Measurements from ENCODE around the gene ADAP1.
"Not testable (repeated sequence)": the region's sequence is repeated elsewhere in the genome, so short reads cannot be mapped to it uniquely, and the experiment has no call there.

The ADAP1 gene

DNA sequence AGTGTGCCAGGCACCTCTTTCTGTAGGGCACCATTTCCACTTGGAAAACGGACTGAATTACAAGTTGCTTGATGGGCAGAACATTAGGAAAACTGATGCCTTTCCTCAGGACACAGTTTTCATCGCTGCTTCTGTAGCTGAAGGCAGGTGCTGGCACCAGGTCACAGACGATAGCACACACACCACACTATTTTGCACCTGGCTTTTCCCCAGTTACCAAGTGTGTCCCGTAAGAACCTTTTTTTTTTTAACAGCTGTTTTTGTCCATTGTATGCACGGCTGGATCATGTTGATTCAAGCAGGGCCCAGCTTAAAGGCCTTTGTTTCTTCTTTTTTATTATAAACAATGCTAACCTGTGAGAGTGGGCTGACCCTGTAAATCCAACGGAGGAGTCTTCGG is 79.4 kb downstream of the ADAP1 start:
- Histone ChIP-seq H3K4me1 (ENCODE audit: insufficient read depth, insufficient read length) (peaks cover 2% of the 10 kb centered on the region), H3K27me3 (ENCODE audit: insufficient read depth, insufficient read length) (no peaks in the 10 kb centered on the region), H3K9ac (ENCODE audit: insufficient read length, low read depth) (peak overlapping the region; percentile 47), H3K9me3 (ENCODE audit: insufficient read depth, low read length) (peaks cover 4% of the 10 kb centered on the region; the same call in 1 of the 2 replicates), H3K4me3 (ENCODE audit: insufficient read length, low read depth) (no peak overlapping the region), H3K36me3 (ENCODE audit: insufficient read depth, insufficient read length, low read length) (peaks cover 63% of the 10 kb centered on the region)
- DNase-seq (ENCODE audit: low read depth, low spot score): no peak
- TF ChIP-seq YY1 (IDR thresholded peaks at IDR 0.05; ENCODE audit: insufficient read depth, insufficient read length) (no peak), SUZ12 (IDR thresholded peaks at IDR 0.05; ENCODE audit: extremely low read depth, insufficient read depth, insufficient read length) (no peak), ZNF274 (IDR thresholded peaks at IDR 0.05; ENCODE audit: low read depth, low read length) (no peak)

DNA sequence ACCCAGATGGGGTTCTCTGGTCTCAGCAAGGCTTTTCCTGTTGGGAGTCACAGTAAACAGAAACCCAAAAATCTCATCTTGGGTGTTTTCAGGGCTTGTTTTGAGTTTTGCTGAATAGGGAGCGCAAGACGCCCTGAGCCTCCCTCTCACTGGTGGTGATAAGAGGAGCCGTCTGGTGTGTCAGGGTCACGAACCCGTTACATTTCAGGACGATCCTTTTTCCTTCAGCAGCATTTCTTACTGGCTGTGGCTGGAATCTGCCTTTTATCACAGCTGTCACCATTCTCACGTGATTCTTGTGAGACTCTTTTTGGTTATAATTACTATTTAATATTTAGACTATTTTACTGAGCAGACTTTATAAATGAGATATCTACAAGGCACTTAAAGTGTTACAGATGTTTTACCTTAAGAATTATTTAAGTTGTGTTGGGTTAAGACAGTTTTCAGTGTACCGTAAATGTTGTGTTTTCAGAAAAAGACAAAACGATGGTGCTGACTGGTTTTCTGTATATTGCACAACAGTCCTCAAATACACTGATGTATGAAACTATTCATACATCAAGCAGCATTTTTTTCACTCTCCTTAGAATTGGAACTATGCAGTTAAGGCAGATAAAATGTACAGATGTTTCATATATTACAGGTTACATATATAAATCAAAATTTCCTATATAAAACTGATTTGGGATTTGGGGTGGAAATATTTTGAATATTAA is 80.3 kb downstream of the ADAP1 start:
- no peaks in the 10 kb centered on the region for H3K27me3 ChIP-seq (ENCODE audit: insufficient read depth, insufficient read length)
- H3K36me3 ChIP-seq (ENCODE audit: insufficient read depth, insufficient read length, low read length): peaks cover 64% of the 10 kb centered on the region
- no peak overlapping the region for H3K4me3 ChIP-seq (ENCODE audit: insufficient read length, low read depth)
- H3K4me1 ChIP-seq (ENCODE audit: insufficient read depth, insufficient read length): peaks cover 2% of the 10 kb centered on the region
- no peak overlapping the region for H3K9ac ChIP-seq (ENCODE audit: insufficient read length, low read depth)
- peaks cover 4% of the 10 kb centered on the region; the same call in 1 of the 2 replicates for H3K9me3 ChIP-seq (ENCODE audit: insufficient read depth, low read length)
- DNase-seq (ENCODE audit: low read depth, low spot score): no peak
- TF ChIP-seq SUZ12 (IDR thresholded peaks at IDR 0.05; ENCODE audit: extremely low read depth, insufficient read depth, insufficient read length) (no peak), YY1 (IDR thresholded peaks at IDR 0.05; ENCODE audit: insufficient read depth, insufficient read length) (no peak), ZNF274 (IDR thresholded peaks at IDR 0.05; ENCODE audit: low read depth, low read length) (no peak)

DNA sequence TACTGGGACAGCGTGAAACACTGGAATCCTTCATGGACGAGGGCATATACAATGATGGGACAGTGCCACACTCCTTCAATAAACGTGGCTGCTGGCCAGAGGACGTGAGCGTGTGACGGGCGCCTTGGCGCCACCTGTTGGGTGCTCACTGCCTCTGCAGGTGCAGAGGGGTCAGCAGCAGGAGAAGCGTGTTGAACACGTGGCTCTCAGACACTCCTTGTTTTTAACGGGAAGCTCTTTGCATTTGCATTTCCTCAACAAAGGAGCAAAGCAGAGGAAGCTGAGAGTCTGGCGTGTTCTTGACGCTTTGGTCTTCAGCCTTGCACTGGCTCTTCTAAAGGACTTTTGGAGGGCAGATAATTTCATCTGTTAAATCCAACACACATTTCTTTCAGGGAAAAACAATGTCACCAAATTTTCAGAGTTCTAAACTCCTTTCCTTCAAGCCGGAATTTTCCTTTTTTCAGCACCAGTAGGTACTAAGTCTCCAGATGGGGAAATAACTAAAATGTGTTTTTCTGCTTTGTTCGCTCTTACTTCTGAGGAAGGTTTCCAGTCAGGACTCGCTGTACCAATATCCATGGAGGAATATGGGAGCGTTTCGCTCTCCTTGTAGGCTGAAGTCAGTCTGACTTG is 81.0 kb downstream of the ADAP1 start:
- no peak overlapping the region for H3K9ac ChIP-seq (ENCODE audit: insufficient read length, low read depth)
- peak; percentile 92 for DNase-seq (ENCODE audit: low read depth, low spot score)
- peaks cover 62% of the 10 kb centered on the region for H3K36me3 ChIP-seq (ENCODE audit: insufficient read depth, insufficient read length, low read length)

DNA sequence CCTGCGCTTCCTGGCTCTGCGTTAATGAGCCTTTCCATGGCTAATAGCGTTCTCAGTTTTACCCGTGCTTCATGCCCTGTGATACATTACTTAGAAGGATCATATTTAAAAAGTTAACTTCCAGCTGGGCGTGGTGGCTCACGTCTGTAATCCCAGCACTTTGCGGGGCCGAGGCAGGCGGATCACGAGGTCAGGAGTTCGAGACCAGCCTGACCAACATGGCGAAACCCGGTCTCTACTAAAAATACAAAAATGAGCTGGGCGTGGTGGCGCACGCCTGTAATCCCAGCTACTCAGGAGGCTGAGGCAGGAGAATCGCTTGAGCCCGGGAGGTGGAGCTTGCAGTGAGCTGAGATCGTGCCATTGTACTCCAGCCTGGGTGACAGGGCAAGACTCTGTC is 81.8 kb downstream of the ADAP1 start:
- not testable (repeated sequence) for H3K27me3 ChIP-seq (ENCODE audit: insufficient read depth, insufficient read length); H3K4me3 ChIP-seq (ENCODE audit: insufficient read length, low read depth); H3K4me1 ChIP-seq (ENCODE audit: insufficient read depth, insufficient read length); H3K9ac ChIP-seq (ENCODE audit: insufficient read length, low read depth); DNase-seq (ENCODE audit: low read depth, low spot score); H3K9me3 ChIP-seq (ENCODE audit: insufficient read depth, low read length)
- peaks cover 63% of the 10 kb centered on the region for H3K36me3 ChIP-seq (ENCODE audit: insufficient read depth, insufficient read length, low read length)

More for the DNA sequence above, 81.0 kb downstream of the ADAP1 start:
- TF ChIP-seq YY1 (IDR thresholded peaks at IDR 0.05; ENCODE audit: insufficient read depth, insufficient read length) (no peak), ZNF274 (IDR thresholded peaks at IDR 0.05; ENCODE audit: low read depth, low read length) (no peak), SUZ12 (IDR thresholded peaks at IDR 0.05; ENCODE audit: extremely low read depth, insufficient read depth, insufficient read length) (no peak)
- no peaks in the 10 kb centered on the region for H3K27me3 ChIP-seq (ENCODE audit: insufficient read depth, insufficient read length)
- no peak overlapping the region for H3K4me3 ChIP-seq (ENCODE audit: insufficient read length, low read depth)
- peaks cover 4% of the 10 kb centered on the region; the same call in 1 of the 2 replicates for H3K9me3 ChIP-seq (ENCODE audit: insufficient read depth, low read length)
- peaks cover 2% of the 10 kb centered on the region for H3K4me1 ChIP-seq (ENCODE audit: insufficient read depth, insufficient read length)

DNA sequence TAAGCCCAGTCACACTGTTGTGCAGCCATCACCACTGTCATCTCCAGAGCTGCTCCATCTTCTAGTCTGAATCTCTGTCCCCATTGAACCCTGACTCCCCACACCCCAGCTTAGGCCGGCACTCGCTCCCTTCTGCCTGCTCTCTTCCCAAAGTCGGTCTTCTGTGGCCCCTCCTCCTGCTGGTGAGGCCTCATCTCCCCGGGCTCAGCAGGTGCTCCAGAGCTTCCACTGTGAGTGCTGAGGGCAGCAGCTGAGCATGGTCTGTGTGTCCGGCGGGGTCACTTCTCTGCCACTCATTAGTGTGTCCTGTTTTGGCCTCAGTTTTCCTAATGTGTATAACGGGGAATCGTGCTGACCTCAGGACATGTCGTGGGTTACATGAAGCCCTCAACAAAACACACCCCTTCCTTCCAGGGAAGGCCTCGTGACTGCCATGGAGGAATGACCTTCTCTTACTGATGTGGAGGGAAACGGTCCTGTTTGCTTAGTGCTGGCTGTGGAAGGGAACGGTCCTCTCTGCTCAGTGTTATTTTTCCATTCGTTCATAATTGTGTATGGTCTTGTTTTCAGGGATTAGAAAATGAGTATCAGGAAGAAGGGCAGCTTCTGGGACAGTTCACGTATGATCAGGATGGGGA is 82.5 kb downstream of the ADAP1 start:
- no peaks in the 10 kb centered on the region for H3K27me3 ChIP-seq (ENCODE audit: insufficient read depth, insufficient read length)
- no peak for TF ChIP-seq ZNF274 (IDR thresholded peaks at IDR 0.05; ENCODE audit: low read depth, low read length)
- TF ChIP-seq SUZ12 (IDR thresholded peaks at IDR 0.05; ENCODE audit: extremely low read depth, insufficient read depth, insufficient read length): no peak
- TF ChIP-seq YY1 (IDR thresholded peaks at IDR 0.05; ENCODE audit: insufficient read depth, insufficient read length): no peak
- H3K36me3 ChIP-seq (ENCODE audit: insufficient read depth, insufficient read length, low read length): peaks cover 70% of the 10 kb centered on the region
- peaks cover 4% of the 10 kb centered on the region for H3K4me1 ChIP-seq (ENCODE audit: insufficient read depth, insufficient read length)
- H3K9ac ChIP-seq (ENCODE audit: insufficient read length, low read depth): no peak overlapping the region
- DNase-seq (ENCODE audit: low read depth, low spot score): no peak
- peaks cover 4% of the 10 kb centered on the region; the same call in 1 of the 2 replicates for H3K9me3 ChIP-seq (ENCODE audit: insufficient read depth, low read length)
- H3K4me3 ChIP-seq (ENCODE audit: insufficient read length, low read depth): no peak overlapping the region

DNA sequence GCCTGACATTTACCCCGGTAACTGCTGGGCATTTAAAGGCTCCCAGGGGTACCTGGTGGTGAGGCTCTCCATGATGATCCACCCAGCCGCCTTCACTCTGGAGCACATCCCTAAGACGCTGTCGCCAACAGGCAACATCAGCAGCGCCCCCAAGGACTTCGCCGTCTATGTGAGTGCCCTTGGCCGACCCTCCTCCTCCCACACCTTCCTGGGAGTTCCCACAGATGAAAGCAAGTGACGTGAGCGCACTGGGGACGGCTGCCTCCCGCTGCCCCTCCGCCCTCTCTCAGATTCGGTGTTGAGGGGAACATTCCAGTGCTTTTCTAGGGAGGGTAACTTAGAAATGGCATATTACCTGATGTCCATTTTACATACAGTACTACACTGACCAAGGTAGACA is 85.1 kb downstream of the ADAP1 start:
- TF ChIP-seq YY1 (IDR thresholded peaks at IDR 0.05; ENCODE audit: insufficient read depth, insufficient read length) (no peak), SUZ12 (IDR thresholded peaks at IDR 0.05; ENCODE audit: extremely low read depth, insufficient read depth, insufficient read length) (no peak), ZNF274 (IDR thresholded peaks at IDR 0.05; ENCODE audit: low read depth, low read length) (no peak)
- H3K9me3 ChIP-seq (ENCODE audit: insufficient read depth, low read length): peaks cover 4% of the 10 kb centered on the region; the same call in 1 of the 2 replicates

DNA sequence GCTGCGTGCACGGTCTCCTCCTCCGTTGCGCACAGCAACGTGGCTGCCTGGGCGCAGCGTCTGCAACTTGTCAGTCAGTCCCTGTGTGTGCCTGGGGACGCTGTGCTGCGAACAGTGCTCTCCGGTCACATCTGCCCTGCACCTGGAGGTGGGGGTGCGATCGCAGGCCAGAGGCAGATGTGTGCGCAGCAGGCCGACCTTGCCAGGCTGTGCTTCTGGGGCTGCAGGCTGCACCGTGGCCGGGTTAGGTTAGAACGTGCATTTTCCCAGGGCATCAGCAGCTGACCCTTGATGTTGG is 86.3 kb downstream of the ADAP1 start:
- TF ChIP-seq SUZ12 (IDR thresholded peaks at IDR 0.05; ENCODE audit: extremely low read depth, insufficient read depth, insufficient read length): no peak
- no peak for TF ChIP-seq YY1 (IDR thresholded peaks at IDR 0.05; ENCODE audit: insufficient read depth, insufficient read length)
- no peak for TF ChIP-seq ZNF274 (IDR thresholded peaks at IDR 0.05; ENCODE audit: low read depth, low read length)

More for the DNA sequence above, 85.1 kb downstream of the ADAP1 start:
- H3K9ac ChIP-seq (ENCODE audit: insufficient read length, low read depth): no peak overlapping the region
- no peak overlapping the region for H3K4me3 ChIP-seq (ENCODE audit: insufficient read length, low read depth)
- no peaks in the 10 kb centered on the region for H3K27me3 ChIP-seq (ENCODE audit: insufficient read depth, insufficient read length)
- DNase-seq (ENCODE audit: low read depth, low spot score): no peak
- peaks cover 80% of the 10 kb centered on the region for H3K36me3 ChIP-seq (ENCODE audit: insufficient read depth, insufficient read length, low read length)
- H3K4me1 ChIP-seq (ENCODE audit: insufficient read depth, insufficient read length): peaks cover 2% of the 10 kb centered on the region

More for the DNA sequence above, 86.3 kb downstream of the ADAP1 start:
- H3K27me3 ChIP-seq (ENCODE audit: insufficient read depth, insufficient read length): no peaks in the 10 kb centered on the region
- H3K9me3 ChIP-seq (ENCODE audit: insufficient read depth, low read length): no peaks in the 10 kb centered on the region; the same call in 1 of the 2 replicates
- H3K4me1 ChIP-seq (ENCODE audit: insufficient read depth, insufficient read length): peaks cover 2% of the 10 kb centered on the region
- no peak overlapping the region for H3K4me3 ChIP-seq (ENCODE audit: insufficient read length, low read depth)
- DNase-seq (ENCODE audit: low read depth, low spot score): no peak
- H3K36me3 ChIP-seq (ENCODE audit: insufficient read depth, insufficient read length, low read length): peaks cover 80% of the 10 kb centered on the region
- H3K9ac ChIP-seq (ENCODE audit: insufficient read length, low read depth): no peak overlapping the region

All from NT2/D1 (cell line).